ENCODE results near the gene PLA2G10.

PLA2G10 gene

DNA sequence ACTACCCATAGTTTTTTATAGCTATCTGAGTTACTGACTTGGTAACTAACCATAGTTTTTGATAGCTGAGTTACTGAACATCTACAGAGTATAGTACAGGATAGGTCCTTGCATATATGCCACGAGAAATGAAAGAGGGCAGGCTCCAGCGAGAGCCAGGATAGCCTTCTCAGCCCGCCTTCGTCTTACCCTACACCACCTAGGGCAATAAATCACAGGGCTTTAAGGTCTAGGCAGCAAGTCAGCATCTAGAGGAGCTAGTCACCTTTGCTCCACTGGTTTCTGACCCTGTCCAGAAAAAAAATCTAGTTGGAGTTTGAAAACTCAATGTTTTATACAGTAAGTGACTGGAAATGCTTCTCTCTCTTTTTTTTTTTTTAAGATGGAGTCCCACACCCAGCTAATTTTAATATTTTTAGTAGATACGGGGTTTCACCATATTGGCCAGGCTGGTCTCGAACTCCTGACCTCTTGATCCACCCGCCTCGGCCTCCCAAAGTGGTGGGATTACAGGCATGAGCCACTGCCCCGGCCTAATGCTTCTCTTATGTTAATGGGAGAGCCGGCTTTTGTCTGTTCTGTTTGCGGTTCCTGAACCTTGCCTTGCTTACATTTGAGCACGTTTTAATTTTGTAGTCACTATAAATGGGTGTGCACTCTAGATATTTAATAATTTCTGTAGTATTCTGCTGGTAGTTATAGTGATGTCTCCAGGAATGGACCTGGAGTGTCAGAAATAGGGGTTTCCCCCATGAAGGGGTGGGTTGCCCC, 58.5 kb downstream of the PLA2G10 start:
- Histone ChIP-seq H3K36me3 (replicated peaks in 1 of 2; ENCODE audit: control insufficient read depth in 2 of 2, insufficient read depth in 2 of 2, low read length in 2 of 2) (peaks cover 2 to 50% of the 10 kb centered on the region in 2 donors), H3K79me1 (ENCODE audit: low read depth, low read length) (peaks cover 12% of the 10 kb centered on the region), H4K8ac (ENCODE audit: low read depth, low read length) (no peak overlapping the region), H2BK15ac (ENCODE audit: low read length) (no peak overlapping the region), H3K27me3 (ENCODE audit: control insufficient read depth in 3 of 3, insufficient read depth in 3 of 3, low read depth in 1 of 3, low read length in 3 of 3) (no peaks in the 10 kb centered on the region), H2BK5ac (ENCODE audit: low read length) (no peak overlapping the region), H3K18ac (ENCODE audit: low read length) (no peak overlapping the region), H3K4me3 (ENCODE audit: low read length in 2 of 2) (no peak overlapping the region), H3K14ac (ENCODE audit: low read length) (no peak overlapping the region), H3K4me2 (ENCODE audit: insufficient read depth, low read length, poor library complexity, severe bottlenecking) (no peak overlapping the region), H3K9me3 (replicated peaks in 1 of 2; ENCODE audit: control insufficient read depth in 2 of 2, insufficient read depth in 1 of 2, low read depth in 1 of 2, low read length in 2 of 2) (peaks cover 0 to 1% of the 10 kb centered on the region in 2 donors), H3K4ac (ENCODE audit: low read length) (no peak overlapping the region), H3K27ac (replicated peaks; ENCODE audit: low read length) (no peak overlapping the region), H2BK120ac (ENCODE audit: low read depth, low read length) (no peak overlapping the region), H3K9ac (ENCODE audit: low read depth, low read length, poor library complexity) (no peak overlapping the region), H2AK5ac (ENCODE audit: low read depth, low read length) (no peak overlapping the region), H4K91ac (ENCODE audit: low read depth, low read length, poor library complexity) (no peak overlapping the region), H3K23ac (ENCODE audit: low read depth, low read length, poor library complexity) (no peak overlapping the region), H3K4me1 (ENCODE audit: control insufficient read depth in 2 of 2, insufficient read depth in 1 of 2, low read depth in 1 of 2, low read length in 2 of 2) (peaks cover 7 to 11% of the 10 kb centered on the region in 2 donors), H2AFZ (ENCODE audit: low read length) (no peak overlapping the region), H2BK12ac (ENCODE audit: low read length) (no peak overlapping the region)
- WGBS, 2 donors (ENCODE audit: extremely low coverage in 2 of 2, insufficient read length in 2 of 2, insufficient replicate concordance in 1 of 2) = no CpG with 5 or more reads among the region's 12 CpGs
- DNase-seq (ENCODE audit: low spot score) = no peak

DNA sequence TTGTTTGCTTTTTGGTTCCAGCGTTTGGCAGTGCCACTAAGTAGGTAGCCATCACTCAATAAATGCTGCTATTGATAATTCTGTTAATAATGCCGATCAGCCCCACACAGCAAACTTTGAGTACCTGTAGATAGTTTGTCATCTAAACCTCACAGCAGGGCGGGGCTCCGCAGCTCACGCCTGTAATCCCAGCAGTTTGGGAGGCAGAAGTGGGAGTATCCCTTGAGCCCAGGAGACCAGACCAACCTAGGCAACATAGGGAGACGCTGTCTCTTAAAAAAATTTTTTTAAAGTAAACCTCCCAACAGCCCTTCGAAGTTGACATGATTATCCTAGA, 59.8 kb downstream of the PLA2G10 start:
- no peak overlapping the region for H2BK120ac ChIP-seq (ENCODE audit: low read depth, low read length)
- no peak overlapping the region for H4K91ac ChIP-seq (ENCODE audit: low read depth, low read length, poor library complexity)
- H2BK12ac ChIP-seq (ENCODE audit: low read length) = no peak overlapping the region
- no peaks in the 10 kb centered on the region for H3K27me3 ChIP-seq (ENCODE audit: control insufficient read depth in 3 of 3, insufficient read depth in 3 of 3, low read depth in 1 of 3, low read length in 3 of 3)
- peaks cover 0 to 1% of the 10 kb centered on the region in 2 donors for H3K9me3 ChIP-seq (replicated peaks in 1 of 2; ENCODE audit: control insufficient read depth in 2 of 2, insufficient read depth in 1 of 2, low read depth in 1 of 2, low read length in 2 of 2)
- H4K8ac ChIP-seq (ENCODE audit: low read depth, low read length) = no peak overlapping the region
- H3K14ac ChIP-seq (ENCODE audit: low read length) = no peak overlapping the region
- peak overlapping the region; percentile 59 to 98 for H3K4me3 ChIP-seq (ENCODE audit: low read length in 2 of 2)
- no peak overlapping the region for H2BK15ac ChIP-seq (ENCODE audit: low read length)
- peaks cover 0 to 38% of the 10 kb centered on the region in 2 donors for H3K36me3 ChIP-seq (replicated peaks in 1 of 2; ENCODE audit: control insufficient read depth in 2 of 2, insufficient read depth in 2 of 2, low read length in 2 of 2)
- WGBS, 2 donors (ENCODE audit: extremely low coverage in 2 of 2, insufficient read length in 2 of 2, insufficient replicate concordance in 1 of 2) = no CpG with 5 or more reads among the region's 7 CpGs
- H3K27ac ChIP-seq (replicated peaks; ENCODE audit: low read length) = no peak overlapping the region
- H2AK5ac ChIP-seq (ENCODE audit: low read depth, low read length) = no peak overlapping the region
- no peak overlapping the region for H2BK5ac ChIP-seq (ENCODE audit: low read length)
- no peak overlapping the region for H2AFZ ChIP-seq (ENCODE audit: low read length)
- H3K4ac ChIP-seq (ENCODE audit: low read length) = no peak overlapping the region
- no peak overlapping the region for H3K18ac ChIP-seq (ENCODE audit: low read length)
- peaks cover 9% of the 10 kb centered on the region for H3K79me1 ChIP-seq (ENCODE audit: low read depth, low read length)
- no peak overlapping the region for H3K9ac ChIP-seq (ENCODE audit: low read depth, low read length, poor library complexity)
- no peak for DNase-seq (ENCODE audit: low spot score)
- peaks cover 10 to 14% of the 10 kb centered on the region in 2 donors for H3K4me1 ChIP-seq (ENCODE audit: control insufficient read depth in 2 of 2, insufficient read depth in 1 of 2, low read depth in 1 of 2, low read length in 2 of 2)
- H3K4me2 ChIP-seq (ENCODE audit: insufficient read depth, low read length, poor library complexity, severe bottlenecking) = peak overlapping the region; percentile 82
- no peak overlapping the region for H3K23ac ChIP-seq (ENCODE audit: low read depth, low read length, poor library complexity)

DNA sequence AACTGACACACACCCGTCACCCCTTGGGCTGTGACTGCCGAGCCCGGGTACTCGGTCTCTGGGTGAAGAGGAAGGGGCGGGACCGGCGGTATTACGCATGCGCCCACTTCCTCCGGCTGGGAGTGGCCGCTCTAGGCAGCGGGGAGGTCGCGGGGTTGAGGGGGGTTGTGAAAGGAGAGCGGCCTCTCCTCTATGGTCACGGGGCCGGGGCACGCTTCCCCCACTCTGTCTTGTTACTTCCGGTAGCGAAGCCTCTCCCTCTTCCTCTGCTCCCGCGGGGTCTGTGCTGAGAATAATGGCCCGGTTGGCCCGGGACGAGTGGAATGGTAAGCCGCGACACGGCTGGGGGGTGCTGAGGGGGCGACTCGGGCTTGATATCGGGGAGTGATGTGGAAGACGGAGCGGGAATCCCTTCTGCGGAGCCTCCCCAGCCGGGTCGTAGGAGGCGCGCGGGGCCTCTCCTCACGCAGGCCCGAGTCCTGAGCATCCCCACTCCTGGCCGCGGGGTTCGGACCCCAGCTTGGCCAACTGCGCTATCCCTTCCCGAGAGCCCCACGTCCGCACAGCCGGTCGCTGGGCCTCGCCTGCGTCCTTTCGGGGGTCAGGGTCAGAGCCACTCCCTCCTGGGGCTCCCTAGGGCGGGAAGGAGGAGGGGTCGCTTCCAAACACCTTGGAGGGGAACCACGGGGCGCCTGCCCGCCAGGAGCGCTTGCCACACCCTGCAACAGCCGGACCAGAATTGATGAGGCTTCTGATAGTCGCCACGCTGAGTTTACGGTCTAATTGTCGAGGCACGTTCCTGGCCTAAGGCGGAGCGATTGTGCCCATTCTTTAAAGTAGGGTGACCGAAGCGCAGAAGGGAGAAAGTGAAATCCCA, 61.2 kb downstream of the PLA2G10 start, which contains the start of gene BFAR:
TSS of gene BFAR (plus strand) at position 259 of the 877 bp plus-strand sequence. CDS start 11,396 bp downstream, outside the sequence.
- WGBS, 2 donors (ENCODE audit: extremely low coverage in 2 of 2, insufficient read length in 2 of 2, insufficient replicate concordance in 1 of 2) = no CpG with 5 or more reads among the region's 69 CpGs
- Histone ChIP-seq H3K27me3 (ENCODE audit: control insufficient read depth in 3 of 3, insufficient read depth in 3 of 3, low read depth in 1 of 3, low read length in 3 of 3) (no peaks in the 10 kb centered on the region), H4K91ac (ENCODE audit: low read depth, low read length, poor library complexity) (no peak within 1 kb of the TSS), H3K4me2 (ENCODE audit: insufficient read depth, low read length, poor library complexity, severe bottlenecking) (peak within 1 kb of the TSS; percentile 82), H3K9ac (ENCODE audit: low read depth, low read length, poor library complexity) (peak within 1 kb of the TSS; percentile 94), H3K4me3 (ENCODE audit: low read length in 2 of 2) (peak within 1 kb of the TSS; percentile 98), H3K79me1 (ENCODE audit: low read depth, low read length) (peaks cover 9% of the 10 kb centered on the region), H2AK5ac (ENCODE audit: low read depth, low read length) (peak within 1 kb of the TSS; percentile 53), H3K36me3 (replicated peaks in 1 of 2; ENCODE audit: control insufficient read depth in 2 of 2, insufficient read depth in 2 of 2, low read length in 2 of 2) (peaks cover 0 to 32% of the 10 kb centered on the region in 2 donors), H3K9me3 (replicated peaks in 1 of 2; ENCODE audit: control insufficient read depth in 2 of 2, insufficient read depth in 1 of 2, low read depth in 1 of 2, low read length in 2 of 2) (peaks cover 0 to 1% of the 10 kb centered on the region in 2 donors), H2BK15ac (ENCODE audit: low read length) (no peak within 1 kb of the TSS), H3K27ac (replicated peaks; ENCODE audit: low read length) (peak within 1 kb of the TSS; percentile 47), H3K4ac (ENCODE audit: low read length) (no peak within 1 kb of the TSS), H3K18ac (ENCODE audit: low read length) (peak within 1 kb of the TSS; percentile 94), H4K8ac (ENCODE audit: low read depth, low read length) (no peak within 1 kb of the TSS), H2BK120ac (ENCODE audit: low read depth, low read length) (no peak within 1 kb of the TSS), H2BK12ac (ENCODE audit: low read length) (no peak within 1 kb of the TSS), H3K23ac (ENCODE audit: low read depth, low read length, poor library complexity) (peak within 1 kb of the TSS; percentile 98), H2BK5ac (ENCODE audit: low read length) (no peak within 1 kb of the TSS), H3K4me1 (ENCODE audit: control insufficient read depth in 2 of 2, insufficient read depth in 1 of 2, low read depth in 1 of 2, low read length in 2 of 2) (peaks cover 13 to 15% of the 10 kb centered on the region in 2 donors), H3K14ac (ENCODE audit: low read length) (peak within 1 kb of the TSS; percentile 71), H2AFZ (ENCODE audit: low read length) (peak within 1 kb of the TSS; percentile 93)
- DNase-seq (ENCODE audit: low spot score) = peak; percentile 97
